ENCODE data around the gene PTGR1.
"Not testable (repeated sequence)": the region's sequence is repeated elsewhere in the genome, so short reads cannot be mapped to it uniquely, and the experiment has no call there.

The PTGR1 gene

GRCh38 chr9:111582888-111583287, 16.6 kb downstream of the PTGR1 start:
- TF ChIP-seq, protein P1, sequence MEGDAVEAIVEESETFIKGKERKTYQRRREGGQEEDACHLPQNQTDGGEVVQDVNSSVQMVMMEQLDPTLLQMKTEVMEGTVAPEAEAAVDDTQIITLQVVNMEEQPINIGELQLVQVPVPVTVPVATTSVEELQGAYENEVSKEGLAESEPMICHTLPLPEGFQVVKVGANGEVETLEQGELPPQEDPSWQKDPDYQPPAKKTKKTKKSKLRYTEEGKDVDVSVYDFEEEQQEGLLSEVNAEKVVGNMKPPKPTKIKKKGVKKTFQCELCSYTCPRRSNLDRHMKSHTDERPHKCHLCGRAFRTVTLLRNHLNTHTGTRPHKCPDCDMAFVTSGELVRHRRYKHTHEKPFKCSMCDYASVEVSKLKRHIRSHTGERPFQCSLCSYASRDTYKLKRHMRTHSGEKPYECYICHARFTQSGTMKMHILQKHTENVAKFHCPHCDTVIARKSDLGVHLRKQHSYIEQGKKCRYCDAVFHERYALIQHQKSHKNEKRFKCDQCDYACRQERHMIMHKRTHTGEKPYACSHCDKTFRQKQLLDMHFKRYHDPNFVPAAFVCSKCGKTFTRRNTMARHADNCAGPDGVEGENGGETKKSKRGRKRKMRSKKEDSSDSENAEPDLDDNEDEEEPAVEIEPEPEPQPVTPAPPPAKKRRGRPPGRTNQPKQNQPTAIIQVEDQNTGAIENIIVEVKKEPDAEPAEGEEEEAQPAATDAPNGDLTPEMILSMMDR (IDR thresholded peaks at IDR 0.05; ENCODE audit: low read depth, low read length, missing control alignments): no peak
- no peak for DNase-seq (ENCODE audit: low read depth)
- no peak overlapping the region for H3K4me3 ChIP-seq (ENCODE audit: low read depth, low read length)

DNA sequence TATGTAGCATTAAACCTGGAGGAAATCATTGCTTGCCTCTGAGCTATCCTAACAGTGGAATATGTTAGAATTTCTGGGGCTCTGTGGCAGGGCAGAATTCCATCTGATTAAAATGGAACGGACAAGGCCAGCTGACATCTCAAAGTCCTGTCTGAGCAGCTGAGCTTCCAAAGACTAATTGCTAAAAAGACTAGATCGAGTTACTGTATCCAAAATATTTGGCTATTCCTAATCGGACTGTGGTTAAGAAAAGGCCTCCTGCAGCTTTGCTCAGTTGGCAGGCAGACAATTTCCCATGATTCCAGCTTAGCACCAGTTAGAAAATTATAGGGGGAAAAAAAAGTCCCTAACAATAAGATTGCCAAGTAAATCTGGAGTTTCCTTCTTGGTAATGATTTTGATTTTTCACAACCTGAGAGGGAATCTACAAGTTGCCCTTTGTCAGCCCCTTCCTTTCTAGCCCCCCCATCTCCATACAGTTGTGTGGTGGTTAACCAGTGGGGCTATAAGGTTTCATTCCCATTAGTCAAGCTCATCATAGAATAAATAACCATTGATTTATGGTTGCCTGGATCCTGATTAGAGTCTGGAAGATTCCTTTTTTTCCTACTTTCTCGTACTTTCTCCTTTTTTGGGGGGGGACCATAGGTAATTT, 26.4 kb downstream of the PTGR1 start:
- TF ChIP-seq, protein P1 (IDR thresholded peaks at IDR 0.05; ENCODE audit: low read depth, low read length, missing control alignments): no peak
- DNase-seq (ENCODE audit: low read depth): no peak
- no peak overlapping the region for H3K4me3 ChIP-seq (ENCODE audit: low read depth, low read length)

GRCh38 chr9:111568127-111568526, 31.3 kb downstream of the PTGR1 start:
- H3K4me3 ChIP-seq (ENCODE audit: low read depth, low read length); DNase-seq (ENCODE audit: low read depth): not testable (repeated sequence)

- TF ChIP-seq, protein P1 (IDR thresholded peaks at IDR 0.05; ENCODE audit: low read depth, low read length, missing control alignments): no peak
- H3K4me3 ChIP-seq (ENCODE audit: low read depth, low read length): no peak overlapping the region
- DNase-seq (ENCODE audit: low read depth): no peak
These were observed 33.2 kb downstream of the PTGR1 start for GRCh38 chr9:111566234-111566633.

DNA sequence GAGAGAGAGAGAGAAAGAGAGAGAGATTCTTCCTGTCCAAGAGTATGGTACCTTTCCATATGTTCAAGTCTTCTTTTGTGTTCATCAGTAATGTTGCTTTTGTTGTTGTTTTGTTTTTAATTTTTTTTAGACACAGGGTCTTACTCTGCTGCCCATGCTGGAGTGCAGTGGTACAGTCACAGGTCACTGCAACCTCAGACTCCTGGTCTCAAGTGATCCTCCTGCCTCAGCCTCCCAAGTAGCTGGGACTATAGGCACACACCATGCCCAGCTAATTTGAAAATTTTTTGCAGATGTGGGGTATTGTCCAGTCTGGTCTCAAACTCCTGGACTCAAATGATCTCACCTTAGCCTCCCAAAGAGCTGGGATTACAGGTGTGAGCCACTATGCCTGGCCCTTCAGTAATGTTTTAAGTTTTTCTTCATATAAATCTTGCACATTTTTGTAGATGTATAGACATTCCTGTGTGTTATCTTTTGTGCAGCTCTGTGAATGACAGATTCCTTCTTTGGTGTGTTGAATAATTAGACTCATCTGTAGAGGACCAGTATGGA, 38.2 kb downstream of the PTGR1 start:
- TF ChIP-seq, protein P1 (IDR thresholded peaks at IDR 0.05; ENCODE audit: low read depth, low read length, missing control alignments): no peak
- H3K4me3 ChIP-seq (ENCODE audit: low read depth, low read length): no peak overlapping the region
- no peak for DNase-seq (ENCODE audit: low read depth)

GRCh38 chr9:111559000-111559610, 40.3 kb downstream of the PTGR1 start:
- H3K4me3 ChIP-seq (ENCODE audit: low read depth, low read length): no peak overlapping the region
- TF ChIP-seq, protein P1 (IDR thresholded peaks at IDR 0.05; ENCODE audit: low read depth, low read length, missing control alignments): no peak
- no peak for DNase-seq (ENCODE audit: low read depth)

DNA sequence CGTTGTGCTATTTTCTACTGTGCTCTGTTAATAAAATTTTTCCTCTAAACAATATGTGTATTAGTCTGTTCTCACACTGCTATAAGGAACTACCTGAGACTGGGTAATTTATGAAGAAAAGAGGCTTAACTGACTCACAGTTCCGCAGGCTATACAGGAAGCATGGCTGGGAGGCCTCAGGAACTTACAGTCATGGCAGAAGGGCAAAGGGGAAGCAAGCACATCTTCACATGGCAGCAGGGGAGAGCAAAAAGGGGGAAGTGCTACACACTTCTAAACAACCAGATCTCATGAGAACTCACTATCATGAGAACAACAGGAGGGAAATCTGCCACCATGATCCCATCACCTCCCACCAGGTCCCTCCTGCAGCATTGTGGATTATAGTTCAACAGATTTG, 44.0 kb downstream of the PTGR1 start:
- not testable (repeated sequence) for H3K4me3 ChIP-seq (ENCODE audit: low read depth, low read length); DNase-seq (ENCODE audit: low read depth)

DNA sequence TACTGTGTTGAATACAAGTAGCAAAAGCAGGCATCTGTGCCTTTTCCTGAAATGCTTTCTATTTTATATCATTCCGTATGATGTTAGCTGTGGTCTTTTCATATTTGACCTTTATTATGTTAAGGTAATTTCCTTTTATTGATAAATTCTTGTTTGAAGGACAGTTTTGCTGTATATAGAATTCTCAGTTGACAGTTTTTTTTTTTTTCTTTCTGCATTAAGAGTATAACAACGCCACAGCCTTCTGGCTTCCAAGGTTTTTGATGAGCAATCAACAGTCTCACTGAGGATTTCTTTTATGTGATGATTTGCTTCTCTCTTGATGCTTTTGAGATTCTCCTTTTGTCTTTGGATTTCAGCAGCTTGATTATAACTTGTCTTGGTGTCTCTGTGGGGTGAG, 50.8 kb downstream of the PTGR1 start:
- no peak for DNase-seq (ENCODE audit: low read depth)
- TF ChIP-seq, protein P1 (IDR thresholded peaks at IDR 0.05; ENCODE audit: low read depth, low read length, missing control alignments): no peak
- no peak overlapping the region for H3K4me3 ChIP-seq (ENCODE audit: low read depth, low read length)
